Keratinocyte (primary cell): ENCODE measurements around the gene SFN. TPM values are rescaled to one million over a fixed set of nuclear protein-coding genes. Genes with fewer than 3 reads are reported as not detected.

Source experiments
- DNase-seq: peaks from one replicate; pipeline ENCODE4 v3.0.0-alpha.2; 2011; ENCODE audit warnings: low read depth, missing footprints, low spot score
- FAIRE-seq: peaks from 2 replicates; lab custom pipeline; 2011; peaks lifted over from hg19 to GRCh38; lab: Jason Lieb, UNC
- H2AFZ ChIP-seq: 2 replicates; pipeline ENCODE4 v1.6.0; 2012; ENCODE audit warnings: low read length, control low read depth, inconsistent platforms; ENCODE audit not compliant: control insufficient read depth
- H3K27ac ChIP-seq: 2 replicates; pipeline ENCODE4 v1.5.1; 2011; ENCODE audit warnings: low read length; ENCODE audit not compliant: control insufficient read depth, insufficient read depth
- H3K27me3 ChIP-seq: 3 replicates; pipeline ENCODE4 v1.6.0; 2011; ENCODE audit warnings: low read length; ENCODE audit not compliant: control insufficient read depth, insufficient read depth; ENCODE audit errors: extremely low read depth
- H3K36me3 ChIP-seq, 2 experiments: 2 replicates in 1 of 2; 3 replicates in 1 of 2; pipeline ENCODE4 v1.5.1; 2011; ENCODE audit warnings: low read length in 2 of 2, mild to moderate bottlenecking in 1 of 2; ENCODE audit not compliant: control insufficient read depth in 2 of 2, insufficient read depth in 2 of 2; ENCODE audit errors: extremely low read depth in 1 of 2
- H3K4me1 ChIP-seq: 3 replicates; pipeline ENCODE4 v1.5.1; 2011; ENCODE audit warnings: low read length; ENCODE audit not compliant: control insufficient read depth, insufficient read depth; ENCODE audit errors: extremely low read depth
- H3K4me2 ChIP-seq: 3 replicates; pipeline ENCODE4 v1.6.0; 2011; ENCODE audit warnings: low read depth, low read length; ENCODE audit not compliant: control insufficient read depth, insufficient read depth; ENCODE audit errors: extremely low read depth
- H3K4me3 ChIP-seq, 3 experiments: fragments of 200-600 bp in 1 of 3; sonication (generic) in 1 of 3; 2 replicates in 2 of 3; 3 replicates in 1 of 3; pipeline ENCODE4 v1.5.1; 2011 to 2016; ENCODE audit warnings: low read length in 3 of 3, mild to moderate bottlenecking in 3 of 3, control low read depth in 2 of 3, inconsistent platforms in 1 of 3, low read depth in 1 of 3, mixed read lengths in 1 of 3, mixed run types in 1 of 3, moderate library complexity in 1 of 3; ENCODE audit not compliant: control insufficient read depth in 2 of 3, insufficient read depth in 2 of 3; ENCODE audit errors: extremely low read depth in 1 of 3
- H3K79me2 ChIP-seq: 2 replicates; pipeline ENCODE4 v1.6.0; 2012; ENCODE audit warnings: low read length; ENCODE audit not compliant: control insufficient read depth, insufficient read depth
- H3K9ac ChIP-seq: 3 replicates; pipeline ENCODE4 v1.6.0; 2011; ENCODE audit warnings: low read length; ENCODE audit not compliant: control insufficient read depth, insufficient read depth; ENCODE audit errors: extremely low read depth
- H3K9me1 ChIP-seq: 3 replicates; pipeline ENCODE4 v1.6.0; 2011; ENCODE audit warnings: low read length; ENCODE audit not compliant: control insufficient read depth, insufficient read depth; ENCODE audit errors: extremely low read depth
- H3K9me3 ChIP-seq: 2 replicates; pipeline ENCODE4 v1.5.1; 2012; ENCODE audit warnings: low read depth, low read length; ENCODE audit not compliant: control insufficient read depth
- H4K20me1 ChIP-seq: 3 replicates; pipeline ENCODE4 v1.6.0; 2011; ENCODE audit warnings: low read length; ENCODE audit not compliant: control insufficient read depth, insufficient read depth; ENCODE audit errors: extremely low read depth
- EZH2 ChIP-seq: IDR thresholded peaks from one replicate; pipeline ENCODE4 v1.6.1; 2012; ENCODE audit warnings: inconsistent platforms, mild to moderate bottlenecking, low read length, moderate library complexity
- dilution Hi-C: fragments of 300-500 bp; cut with MboI; formaldehyde crosslinking; loops from one replicate; pipeline ENCODE4 v1.7.0; 2020; ENCODE audit warnings: low sequenced_read_pairs; ENCODE audit not compliant: extremely low pct_ligation_motif_present
- polyA plus RNA-seq, 5 experiments: library from polyadenylated mRNA; depleted of rRNA in 3 of 5; stranded (reverse) in 3 of 5; stranded (forward) in 1 of 5; unstranded in 1 of 5; fragments of >200 nt; gene quantifications; 1 replicate in 1 of 5; 2 replicates in 3 of 5; 3 replicates in 1 of 5; pipeline versions ENCODE4 v1.2.1 to v1.2.3, GENCODE V29; 2011 to 2012; ENCODE audit warnings: missing spikeins in 2 of 5, low read depth in 1 of 5, low replicate concordance in 1 of 5
- TF ChIP-seq, protein P1 (sequence below), 3 experiments: IDR thresholded peaks in 1 of 3; conservative IDR thresholded peaks in 1 of 3; optimal IDR thresholded peaks in 1 of 3; 2 replicates in 2 of 3; 3 replicates in 1 of 3; pipeline versions ENCODE3 to v1.5.1; 2011; ENCODE audit warnings: low read length in 3 of 3, mild to moderate bottlenecking in 3 of 3, moderate library complexity in 2 of 3, control low read depth in 1 of 3, inconsistent platforms in 1 of 3; ENCODE audit not compliant: insufficient read depth in 2 of 3; ENCODE audit errors: extremely low read depth in 1 of 3

Gene SFN
- polyA plus RNA-seq, 1 donor (not counting 4 experiments of a cell fraction or from before 2014, with no cell fraction given) = 1,394 TPM

DNA sequence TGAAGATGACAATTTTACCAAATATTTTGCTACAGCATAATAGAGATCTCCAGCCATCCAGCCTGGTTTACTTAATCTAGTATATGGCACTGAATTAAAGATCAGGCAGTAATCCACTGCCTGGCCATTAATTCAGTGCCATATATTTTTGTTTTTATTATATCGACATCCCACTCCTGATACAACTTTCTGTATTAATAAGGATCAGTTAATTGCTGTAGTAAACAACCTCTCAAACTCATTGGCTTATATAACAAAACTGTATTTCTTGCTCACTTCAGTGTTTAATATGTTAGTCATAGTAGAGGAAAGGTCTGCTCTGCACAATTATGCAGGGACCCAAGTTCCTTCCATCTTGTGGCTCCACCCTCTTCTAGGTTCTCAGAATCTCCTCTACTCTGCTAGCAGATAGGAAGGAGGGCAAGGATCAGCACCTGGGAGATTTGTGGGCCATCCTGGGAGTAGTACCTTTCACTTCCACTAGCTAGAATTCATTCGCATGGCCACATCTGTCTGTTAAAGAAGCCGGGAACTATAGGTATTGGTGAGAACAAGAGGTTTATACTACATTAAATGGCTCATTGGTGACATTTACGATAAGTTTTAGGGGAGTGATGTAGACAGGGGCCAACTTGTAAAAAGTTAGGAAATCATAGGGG, 40.1 kb upstream of the SFN start:
- Histone ChIP-seq H3K4me3 (no peak overlapping the region), H2AFZ (no peak overlapping the region), H3K79me2 (peaks cover 10% of the 10 kb centered on the region), H3K4me1 (peaks cover 23% of the 10 kb centered on the region), H3K4me2 (no peak overlapping the region), H3K9me1 (no peaks in the 10 kb centered on the region), H3K36me3 (no peaks in the 10 kb centered on the region), H3K9me3 (no peaks in the 10 kb centered on the region), H4K20me1 (no peaks in the 10 kb centered on the region), H3K9ac (no peak overlapping the region), H3K27me3 (no peaks in the 10 kb centered on the region), H3K27ac (no peak overlapping the region)
- TF ChIP-seq, protein P1, sequence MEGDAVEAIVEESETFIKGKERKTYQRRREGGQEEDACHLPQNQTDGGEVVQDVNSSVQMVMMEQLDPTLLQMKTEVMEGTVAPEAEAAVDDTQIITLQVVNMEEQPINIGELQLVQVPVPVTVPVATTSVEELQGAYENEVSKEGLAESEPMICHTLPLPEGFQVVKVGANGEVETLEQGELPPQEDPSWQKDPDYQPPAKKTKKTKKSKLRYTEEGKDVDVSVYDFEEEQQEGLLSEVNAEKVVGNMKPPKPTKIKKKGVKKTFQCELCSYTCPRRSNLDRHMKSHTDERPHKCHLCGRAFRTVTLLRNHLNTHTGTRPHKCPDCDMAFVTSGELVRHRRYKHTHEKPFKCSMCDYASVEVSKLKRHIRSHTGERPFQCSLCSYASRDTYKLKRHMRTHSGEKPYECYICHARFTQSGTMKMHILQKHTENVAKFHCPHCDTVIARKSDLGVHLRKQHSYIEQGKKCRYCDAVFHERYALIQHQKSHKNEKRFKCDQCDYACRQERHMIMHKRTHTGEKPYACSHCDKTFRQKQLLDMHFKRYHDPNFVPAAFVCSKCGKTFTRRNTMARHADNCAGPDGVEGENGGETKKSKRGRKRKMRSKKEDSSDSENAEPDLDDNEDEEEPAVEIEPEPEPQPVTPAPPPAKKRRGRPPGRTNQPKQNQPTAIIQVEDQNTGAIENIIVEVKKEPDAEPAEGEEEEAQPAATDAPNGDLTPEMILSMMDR (optimal IDR thresholded peaks at IDR 0.05 in 1 of 3, IDR thresholded peaks at IDR 0.05 in 1 of 3, conservative IDR thresholded peaks at IDR 0.05 in 1 of 3; ENCODE audit: extremely low read depth in 1 of 3, insufficient read depth in 2 of 3, low read length in 3 of 3) = no peak
- TF ChIP-seq EZH2 = no peak
- dilution Hi-C loops = no loop called here
- no peak for FAIRE-seq
- DNase-seq = no peak

DNA sequence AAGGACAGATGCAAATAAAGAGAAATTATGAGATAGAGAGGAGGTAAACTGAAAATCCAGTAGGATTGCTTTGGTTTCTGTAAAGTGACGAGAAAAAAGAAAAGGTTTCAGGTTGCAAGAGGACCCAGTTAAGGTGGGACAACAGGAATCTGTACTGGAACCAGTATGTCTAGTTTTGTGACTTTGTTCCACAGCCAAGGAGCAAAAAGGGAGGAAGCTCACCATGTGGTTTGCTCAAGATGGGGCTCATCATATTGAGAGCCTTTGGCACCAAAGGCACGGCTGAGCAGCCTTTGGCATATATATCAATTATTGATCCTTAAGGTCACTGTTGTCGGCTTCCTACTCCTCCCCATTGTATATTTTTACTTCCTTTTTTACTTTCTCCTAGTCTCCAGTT, 38.2 kb upstream of the SFN start:
- Histone ChIP-seq H3K36me3 (peaks cover 1 to 8% of the 10 kb centered on the region in 2 experiments), H4K20me1 (no peaks in the 10 kb centered on the region), H2AFZ (peak overlapping the region; percentile 6), H3K4me3 (no peak overlapping the region), H3K9me3 (no peaks in the 10 kb centered on the region), H3K9ac (no peak overlapping the region), H3K4me2 (no peak overlapping the region), H3K27ac (no peak overlapping the region), H3K9me1 (peaks cover 3% of the 10 kb centered on the region), H3K79me2 (peaks cover 27% of the 10 kb centered on the region), H3K4me1 (peaks cover 30% of the 10 kb centered on the region), H3K27me3 (no peaks in the 10 kb centered on the region)
- no peak for TF ChIP-seq EZH2
- TF ChIP-seq, protein P1 (optimal IDR thresholded peaks at IDR 0.05 in 1 of 3, IDR thresholded peaks at IDR 0.05 in 1 of 3, conservative IDR thresholded peaks at IDR 0.05 in 1 of 3; ENCODE audit: extremely low read depth in 1 of 3, insufficient read depth in 2 of 3, low read length in 3 of 3) = no peak
- FAIRE-seq (no peak), DNase-seq (no peak)
- dilution Hi-C loops = no loop called here
